ENCODE results near the gene ABHD17C. TPM values are rescaled to one million over a fixed set of nuclear protein-coding genes. Genes with fewer than 3 reads are reported as not detected.
"Not testable (repeated sequence)": the region's sequence is repeated elsewhere in the genome, so short reads cannot be mapped to it uniquely, and the experiment has no call there.

The ABHD17C gene
- polyA plus RNA-seq (2013, experiment 1 of 2): 12.9 TPM
- 7.8 TPM for polyA plus RNA-seq (2013, experiment 2 of 2)

- Histone ChIP-seq H3K27ac (ENCODE audit: low read depth, low read length, severe bottlenecking) (no peak within 1 kb of the TSS), H3K4me1 (ENCODE audit: control insufficient read depth, insufficient read depth, low read length, poor library complexity, severe bottlenecking) (no peaks in the 10 kb centered on the region)
- WGBS, 2 experiments (ENCODE audit: insufficient coverage in 2 of 2): 0% methylated on average over 76 to 116 of the region's 122 CpGs
Measured at GRCh38 chr15:80695099-80695910, at the start of gene ABHD17C. ABHD17C (plus strand) TSS chr15:80695310; CDS start chr15:80695430, 120 bp downstream.

DNA sequence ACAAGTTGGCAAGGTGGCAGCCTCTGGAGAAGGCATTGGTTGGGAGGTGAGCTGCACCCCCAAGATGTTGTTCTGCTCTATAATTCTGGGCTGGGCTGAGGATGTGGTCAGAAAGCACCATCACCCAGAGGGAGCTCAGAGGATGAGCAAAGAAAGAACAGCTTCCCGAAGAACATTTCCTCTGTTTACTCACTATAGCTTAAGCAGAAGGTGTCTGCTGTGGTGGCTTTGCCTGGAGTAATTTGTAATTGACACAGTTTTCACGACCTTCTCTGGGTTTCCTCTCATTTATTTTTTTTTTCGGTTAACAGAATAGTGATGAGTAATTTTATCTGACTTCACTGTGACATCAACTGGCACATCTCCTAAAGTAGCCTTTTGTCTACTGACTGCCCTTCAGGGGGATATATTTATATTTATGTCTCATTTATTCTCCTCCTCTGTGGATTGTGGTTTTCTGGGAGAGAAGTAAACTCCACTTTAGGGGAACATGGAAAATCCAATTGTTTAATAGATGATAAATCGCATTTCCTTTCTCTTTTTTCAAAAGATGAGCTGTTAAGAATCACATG lies 49.5 kb upstream of the ABHD17C start:
- Histone ChIP-seq H3K4me3 (ENCODE audit: extremely low read depth, insufficient read depth, low read length, poor library complexity, severe bottlenecking) (no peak overlapping the region), H3K27ac (ENCODE audit: low read depth, low read length, severe bottlenecking) (no peak overlapping the region), H3K4me1 (ENCODE audit: control insufficient read depth, insufficient read depth, low read length, poor library complexity, severe bottlenecking) (no peaks in the 10 kb centered on the region), H3K9me3 (ENCODE audit: control insufficient read depth, low read length) (peaks cover 17% of the 10 kb centered on the region), H3K36me3 (ENCODE audit: control insufficient read depth, insufficient read depth, low read length) (no peaks in the 10 kb centered on the region)
- WGBS, 2 experiments (ENCODE audit: insufficient coverage in 2 of 2): 86% methylated on average over 1 of the region's 4 CpGs; no CpG with 5 or more reads in 1 of the 2 experiments

More at GRCh38 chr15:80695099-80695910, at the start of gene ABHD17C:
- Histone ChIP-seq H3K4me3 (ENCODE audit: extremely low read depth, insufficient read depth, low read length, poor library complexity, severe bottlenecking) (peak within 1 kb of the TSS; percentile 50), H3K9me3 (ENCODE audit: control insufficient read depth, low read length) (no peaks in the 10 kb centered on the region), H3K36me3 (ENCODE audit: control insufficient read depth, insufficient read depth, low read length) (no peaks in the 10 kb centered on the region)

DNA sequence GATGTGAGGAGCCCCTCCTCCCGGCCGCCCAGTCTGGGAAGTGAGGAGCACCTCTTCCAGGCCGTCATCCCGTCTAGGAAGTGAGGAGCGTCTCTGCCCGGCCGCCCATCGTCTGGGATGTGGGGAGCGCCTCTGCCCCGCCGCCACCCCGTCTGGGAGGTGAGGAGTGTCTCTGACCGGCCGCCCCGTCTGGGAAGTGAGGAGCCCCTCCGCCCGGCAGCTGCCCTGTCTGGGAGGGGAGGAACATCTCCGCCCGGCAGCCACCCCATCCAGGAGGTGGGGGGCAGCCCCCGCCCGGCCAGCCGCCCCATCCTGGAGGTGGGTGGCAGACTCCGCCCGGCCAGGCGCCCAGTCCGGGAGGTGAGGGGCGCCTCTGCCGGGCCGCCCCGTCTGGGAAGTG lies 47.7 kb upstream of the ABHD17C start:
- WGBS, 2 experiments (ENCODE audit: insufficient coverage in 2 of 2): 95 to 97% methylated on average over 10 to 26 of the region's 30 CpGs
- not testable (repeated sequence) for H3K4me1 ChIP-seq (ENCODE audit: control insufficient read depth, insufficient read depth, low read length, poor library complexity, severe bottlenecking); H3K27ac ChIP-seq (ENCODE audit: low read depth, low read length, severe bottlenecking); H3K4me3 ChIP-seq (ENCODE audit: extremely low read depth, insufficient read depth, low read length, poor library complexity, severe bottlenecking); H3K36me3 ChIP-seq (ENCODE audit: control insufficient read depth, insufficient read depth, low read length)
- H3K9me3 ChIP-seq (ENCODE audit: control insufficient read depth, low read length): peaks cover 20% of the 10 kb centered on the region

DNA sequence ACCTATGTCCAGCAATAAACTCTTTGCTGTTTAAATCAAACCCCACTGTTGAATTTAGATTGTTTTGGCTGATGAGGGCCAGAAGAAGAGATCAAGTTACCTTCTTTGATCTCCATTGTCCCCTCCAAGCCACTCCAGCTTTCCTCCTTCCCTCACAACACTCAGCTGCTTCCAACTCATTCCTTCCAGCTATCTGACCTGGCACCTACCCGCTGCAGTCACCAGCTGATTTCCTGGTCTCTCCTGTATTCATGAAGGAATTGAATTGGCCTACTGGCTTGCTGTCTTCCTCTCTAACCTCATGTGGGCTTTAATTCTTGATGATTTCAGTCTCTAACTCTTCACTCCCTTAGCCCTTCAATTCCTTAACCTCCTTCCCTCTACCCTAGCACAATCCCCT lies 40.8 kb upstream of the ABHD17C start:
- H3K9me3 ChIP-seq (ENCODE audit: control insufficient read depth, low read length): peaks cover 16% of the 10 kb centered on the region
- H3K4me1 ChIP-seq (ENCODE audit: control insufficient read depth, insufficient read depth, low read length, poor library complexity, severe bottlenecking): peaks cover 4% of the 10 kb centered on the region
- H3K4me3 ChIP-seq (ENCODE audit: extremely low read depth, insufficient read depth, low read length, poor library complexity, severe bottlenecking): no peak overlapping the region
- no CpG with 5 or more reads among the region's 1 CpG for WGBS, 2 experiments (ENCODE audit: insufficient coverage in 2 of 2)
- H3K36me3 ChIP-seq (ENCODE audit: control insufficient read depth, insufficient read depth, low read length): no peaks in the 10 kb centered on the region
- no peak overlapping the region for H3K27ac ChIP-seq (ENCODE audit: low read depth, low read length, severe bottlenecking)

- no peaks in the 10 kb centered on the region for H3K9me3 ChIP-seq (ENCODE audit: control insufficient read depth, low read length)
- no peaks in the 10 kb centered on the region for H3K36me3 ChIP-seq (ENCODE audit: control insufficient read depth, insufficient read depth, low read length)
- 29 to 33% methylated on average over 1 of the region's 1 CpG for WGBS, 2 experiments (ENCODE audit: insufficient coverage in 2 of 2)
- H3K4me3 ChIP-seq (ENCODE audit: extremely low read depth, insufficient read depth, low read length, poor library complexity, severe bottlenecking): no peak overlapping the region
- peaks cover 9% of the 10 kb centered on the region for H3K4me1 ChIP-seq (ENCODE audit: control insufficient read depth, insufficient read depth, low read length, poor library complexity, severe bottlenecking)
- no peak overlapping the region for H3K27ac ChIP-seq (ENCODE audit: low read depth, low read length, severe bottlenecking)
Measured at GRCh38 chr15:80659375-80659774, 35.7 kb upstream of the ABHD17C start.

DNA sequence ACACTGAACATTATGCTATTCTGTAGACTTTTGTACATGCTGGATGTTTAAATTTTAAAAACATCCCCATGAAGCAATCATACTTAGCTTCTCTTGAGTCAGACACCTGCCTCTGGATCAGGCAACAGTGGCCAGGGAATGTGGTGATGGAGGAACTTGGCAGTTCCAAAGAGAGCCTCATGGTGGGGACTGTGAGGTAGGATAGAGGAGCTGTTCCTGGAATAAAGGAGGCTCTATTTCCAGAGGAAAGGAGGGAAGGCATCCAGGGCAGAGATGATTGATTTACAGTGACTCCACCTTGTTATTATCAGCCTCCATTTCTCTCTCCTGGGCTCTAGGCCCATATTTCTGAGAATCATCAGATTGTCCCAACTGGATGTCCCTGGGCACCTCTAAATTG lies 35.0 kb upstream of the ABHD17C start:
- H3K4me1 ChIP-seq (ENCODE audit: control insufficient read depth, insufficient read depth, low read length, poor library complexity, severe bottlenecking): peaks cover 9% of the 10 kb centered on the region
- H3K36me3 ChIP-seq (ENCODE audit: control insufficient read depth, insufficient read depth, low read length): no peaks in the 10 kb centered on the region
- no peaks in the 10 kb centered on the region for H3K9me3 ChIP-seq (ENCODE audit: control insufficient read depth, low read length)
- H3K4me3 ChIP-seq (ENCODE audit: extremely low read depth, insufficient read depth, low read length, poor library complexity, severe bottlenecking): no peak overlapping the region
- H3K27ac ChIP-seq (ENCODE audit: low read depth, low read length, severe bottlenecking): no peak overlapping the region

- 86 to 89% methylated on average over 1 of the region's 1 CpG for WGBS, 2 experiments (ENCODE audit: insufficient coverage in 2 of 2)
- Histone ChIP-seq H3K4me3 (ENCODE audit: extremely low read depth, insufficient read depth, low read length, poor library complexity, severe bottlenecking) (no peak overlapping the region), H3K9me3 (ENCODE audit: control insufficient read depth, low read length) (no peaks in the 10 kb centered on the region), H3K4me1 (ENCODE audit: control insufficient read depth, insufficient read depth, low read length, poor library complexity, severe bottlenecking) (peaks cover 9% of the 10 kb centered on the region), H3K36me3 (ENCODE audit: control insufficient read depth, insufficient read depth, low read length) (no peaks in the 10 kb centered on the region), H3K27ac (ENCODE audit: low read depth, low read length, severe bottlenecking) (no peak overlapping the region)
Measured at GRCh38 chr15:80662129-80662528, 33.0 kb upstream of the ABHD17C start.

DNA sequence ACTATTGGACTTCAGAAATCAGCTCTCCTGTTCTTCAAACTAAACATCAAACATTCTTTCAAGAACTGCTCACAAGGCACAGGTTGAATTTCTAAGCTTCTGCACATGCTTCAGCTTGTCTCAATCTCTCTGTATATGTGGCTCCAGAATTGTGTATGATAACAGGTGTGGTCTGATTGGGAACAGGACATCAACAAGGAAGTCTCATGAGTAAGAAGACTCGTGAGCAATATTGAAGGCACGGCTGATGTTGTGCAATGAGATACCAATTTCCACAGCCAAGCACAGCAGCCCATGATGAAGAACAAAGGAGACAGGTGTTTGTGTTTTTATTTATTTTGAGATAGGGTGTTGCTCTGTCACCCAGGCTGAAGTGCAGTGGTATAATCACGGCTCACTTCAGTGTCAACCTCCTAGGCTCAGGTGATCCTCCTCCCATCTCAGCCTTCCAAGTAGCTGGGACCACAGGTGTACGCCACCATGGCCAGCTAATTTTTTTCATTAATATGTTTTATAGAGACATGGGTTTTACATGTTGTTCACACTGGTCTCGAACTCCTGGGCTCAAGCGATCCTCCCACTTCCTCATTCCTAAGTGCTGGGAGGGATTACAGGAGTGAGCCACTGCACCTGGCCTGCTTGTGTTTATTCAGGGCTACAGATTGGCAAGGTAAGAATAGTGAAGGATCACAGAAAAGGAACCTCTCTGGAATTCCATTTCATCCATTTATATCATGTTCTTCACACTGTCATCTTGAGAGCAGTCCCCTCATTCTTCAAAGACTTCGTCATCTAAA lies 32.2 kb upstream of the ABHD17C start:
- Histone ChIP-seq H3K9me3 (ENCODE audit: control insufficient read depth, low read length) (no peaks in the 10 kb centered on the region), H3K4me1 (ENCODE audit: control insufficient read depth, insufficient read depth, low read length, poor library complexity, severe bottlenecking) (peaks cover 9% of the 10 kb centered on the region), H3K27ac (ENCODE audit: low read depth, low read length, severe bottlenecking) (no peak overlapping the region), H3K36me3 (ENCODE audit: control insufficient read depth, insufficient read depth, low read length) (no peaks in the 10 kb centered on the region), H3K4me3 (ENCODE audit: extremely low read depth, insufficient read depth, low read length, poor library complexity, severe bottlenecking) (no peak overlapping the region)
- WGBS, 2 experiments (ENCODE audit: insufficient coverage in 2 of 2): 88% methylated on average over 4 of the region's 7 CpGs; no CpG with 5 or more reads in 1 of the 2 experiments

DNA sequence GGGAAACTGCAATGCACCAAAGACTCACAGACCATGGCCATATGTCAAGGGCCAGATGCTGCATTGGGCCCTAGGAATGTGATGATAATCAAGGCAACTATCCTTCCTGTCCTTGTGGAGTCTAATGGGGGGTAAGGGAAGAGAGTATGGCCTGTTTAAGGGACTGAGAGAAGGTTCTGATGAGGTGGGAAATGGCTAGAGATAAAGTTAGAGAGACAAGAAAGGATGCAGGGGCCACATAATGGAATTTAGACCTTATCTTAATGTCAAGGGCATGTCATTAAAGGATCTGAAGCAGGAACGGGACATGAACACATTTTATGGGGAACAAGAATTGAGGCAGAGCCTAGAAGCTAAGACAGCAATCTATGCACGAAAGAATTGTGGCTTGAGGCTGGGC lies 30.0 kb upstream of the ABHD17C start:
- Histone ChIP-seq H3K36me3 (ENCODE audit: control insufficient read depth, insufficient read depth, low read length) (no peaks in the 10 kb centered on the region), H3K9me3 (ENCODE audit: control insufficient read depth, low read length) (no peaks in the 10 kb centered on the region), H3K27ac (ENCODE audit: low read depth, low read length, severe bottlenecking) (no peak overlapping the region), H3K4me1 (ENCODE audit: control insufficient read depth, insufficient read depth, low read length, poor library complexity, severe bottlenecking) (no peaks in the 10 kb centered on the region), H3K4me3 (ENCODE audit: extremely low read depth, insufficient read depth, low read length, poor library complexity, severe bottlenecking) (no peak overlapping the region)
- 85 to 92% methylated on average over 2 of the region's 2 CpGs for WGBS, 2 experiments (ENCODE audit: insufficient coverage in 2 of 2)

- Histone ChIP-seq H3K9me3 (ENCODE audit: control insufficient read depth, low read length) (no peaks in the 10 kb centered on the region), H3K36me3 (ENCODE audit: control insufficient read depth, insufficient read depth, low read length) (no peaks in the 10 kb centered on the region), H3K4me3 (ENCODE audit: extremely low read depth, insufficient read depth, low read length, poor library complexity, severe bottlenecking) (no peak overlapping the region), H3K4me1 (ENCODE audit: control insufficient read depth, insufficient read depth, low read length, poor library complexity, severe bottlenecking) (no peaks in the 10 kb centered on the region), H3K27ac (ENCODE audit: low read depth, low read length, severe bottlenecking) (no peak overlapping the region)
- WGBS, 2 experiments (ENCODE audit: insufficient coverage in 2 of 2): 90 to 100% methylated on average over 1 to 2 of the region's 4 CpGs
Measured at GRCh38 chr15:80667936-80668335, 27.2 kb upstream of the ABHD17C start.
